ENCODE data around the gene MIOX. TPM values are rescaled to one million over a fixed set of nuclear protein-coding genes. Genes with fewer than 3 reads are reported as not detected.

Gene MIOX
- total and polyA plus RNA-seq, 2 of the 13 experiments (the other 11 are each of a cell fraction or from before 2014, with no cell fraction given), result 1.5 to 2.9 TPM

DNA sequence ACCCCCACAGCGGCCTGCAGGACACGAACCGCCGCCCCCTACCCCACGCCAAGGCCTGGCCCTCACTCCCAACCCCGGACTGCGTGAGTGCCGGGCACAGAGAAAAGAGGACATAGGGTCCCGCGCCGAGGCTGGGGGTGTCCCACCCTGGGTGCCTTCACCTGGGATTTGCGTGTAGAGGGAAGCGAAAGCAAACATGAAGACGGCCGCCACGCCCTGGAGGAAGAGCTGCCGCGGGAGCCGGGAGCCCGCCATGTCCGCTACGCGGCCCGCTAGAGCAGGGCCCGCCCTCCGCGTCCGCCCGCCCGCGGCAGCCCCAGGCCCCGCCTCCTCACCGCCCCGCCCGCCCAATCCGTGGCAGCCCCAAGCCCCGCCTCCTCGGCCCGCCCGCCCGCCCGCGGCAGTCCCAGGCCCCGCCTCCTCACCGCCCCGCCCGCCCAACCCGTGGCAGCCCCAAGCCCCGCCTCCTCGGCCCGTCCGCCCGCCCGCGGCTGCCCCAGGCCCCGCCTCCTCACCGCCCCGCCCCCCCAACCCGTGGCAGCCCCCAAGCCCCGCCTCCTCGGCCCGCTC, 20.8 kb downstream of the MIOX start, which contains the start of gene LMF2 (continued):
- TF ChIP-seq MEIS1 (CRISPR knock-in tag; IDR thresholded peaks at IDR 0.05; ENCODE audit: borderline replicate concordance) (no peak; the same call in 1 of the 2 replicates), MAFK (conservative IDR thresholded peaks at IDR 0.05 in 1 of 2, IDR thresholded peaks at IDR 0.05 in 1 of 2; ENCODE audit: low read length in 2 of 2) (no peak), PAF1 (CRISPR knock-in tag; IDR thresholded peaks at IDR 0.05) (no peak), KAT8 (CRISPR knock-in tag; IDR thresholded peaks at IDR 0.05) (peak; percentile 63), ZBTB3 (CRISPR knock-in tag; IDR thresholded peaks at IDR 0.05; ENCODE audit: borderline replicate concordance, low read depth) (no peak; the same call in 1 of the 2 replicates), KDM6A (CRISPR knock-in tag; IDR thresholded peaks at IDR 0.05; ENCODE audit: low read depth) (no peak), EHMT2 (IDR thresholded peaks at IDR 0.05; ENCODE audit: borderline replicate concordance, low read depth, low read length) (no peak), CCDC6 (CRISPR knock-in tag; IDR thresholded peaks at IDR 0.05) (no peak), ZNF672 (CRISPR knock-in tag; IDR thresholded peaks at IDR 0.05) (no peak), ZNF768 (CRISPR knock-in tag; IDR thresholded peaks at IDR 0.05) (peak; percentile 62; the same call in 1 of the 2 replicates), ZNF567 (CRISPR knock-in tag; IDR thresholded peaks at IDR 0.05; ENCODE audit: borderline replicate concordance) (no peak)
- TF ChIP-seq, protein P1, sequence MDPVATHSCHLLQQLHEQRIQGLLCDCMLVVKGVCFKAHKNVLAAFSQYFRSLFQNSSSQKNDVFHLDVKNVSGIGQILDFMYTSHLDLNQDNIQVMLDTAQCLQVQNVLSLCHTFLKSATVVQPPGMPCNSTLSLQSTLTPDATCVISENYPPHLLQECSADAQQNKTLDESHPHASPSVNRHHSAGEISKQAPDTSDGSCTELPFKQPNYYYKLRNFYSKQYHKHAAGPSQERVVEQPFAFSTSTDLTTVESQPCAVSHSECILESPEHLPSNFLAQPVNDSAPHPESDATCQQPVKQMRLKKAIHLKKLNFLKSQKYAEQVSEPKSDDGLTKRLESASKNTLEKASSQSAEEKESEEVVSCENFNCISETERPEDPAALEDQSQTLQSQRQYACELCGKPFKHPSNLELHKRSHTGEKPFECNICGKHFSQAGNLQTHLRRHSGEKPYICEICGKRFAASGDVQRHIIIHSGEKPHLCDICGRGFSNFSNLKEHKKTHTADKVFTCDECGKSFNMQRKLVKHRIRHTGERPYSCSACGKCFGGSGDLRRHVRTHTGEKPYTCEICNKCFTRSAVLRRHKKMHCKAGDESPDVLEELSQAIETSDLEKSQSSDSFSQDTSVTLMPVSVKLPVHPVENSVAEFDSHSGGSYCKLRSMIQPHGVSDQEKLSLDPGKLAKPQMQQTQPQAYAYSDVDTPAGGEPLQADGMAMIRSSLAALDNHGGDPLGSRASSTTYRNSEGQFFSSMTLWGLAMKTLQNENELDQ (CRISPR knock-in tag; IDR thresholded peaks at IDR 0.05; ENCODE audit: borderline replicate concordance), result no peak
- TF ChIP-seq, protein P2, sequence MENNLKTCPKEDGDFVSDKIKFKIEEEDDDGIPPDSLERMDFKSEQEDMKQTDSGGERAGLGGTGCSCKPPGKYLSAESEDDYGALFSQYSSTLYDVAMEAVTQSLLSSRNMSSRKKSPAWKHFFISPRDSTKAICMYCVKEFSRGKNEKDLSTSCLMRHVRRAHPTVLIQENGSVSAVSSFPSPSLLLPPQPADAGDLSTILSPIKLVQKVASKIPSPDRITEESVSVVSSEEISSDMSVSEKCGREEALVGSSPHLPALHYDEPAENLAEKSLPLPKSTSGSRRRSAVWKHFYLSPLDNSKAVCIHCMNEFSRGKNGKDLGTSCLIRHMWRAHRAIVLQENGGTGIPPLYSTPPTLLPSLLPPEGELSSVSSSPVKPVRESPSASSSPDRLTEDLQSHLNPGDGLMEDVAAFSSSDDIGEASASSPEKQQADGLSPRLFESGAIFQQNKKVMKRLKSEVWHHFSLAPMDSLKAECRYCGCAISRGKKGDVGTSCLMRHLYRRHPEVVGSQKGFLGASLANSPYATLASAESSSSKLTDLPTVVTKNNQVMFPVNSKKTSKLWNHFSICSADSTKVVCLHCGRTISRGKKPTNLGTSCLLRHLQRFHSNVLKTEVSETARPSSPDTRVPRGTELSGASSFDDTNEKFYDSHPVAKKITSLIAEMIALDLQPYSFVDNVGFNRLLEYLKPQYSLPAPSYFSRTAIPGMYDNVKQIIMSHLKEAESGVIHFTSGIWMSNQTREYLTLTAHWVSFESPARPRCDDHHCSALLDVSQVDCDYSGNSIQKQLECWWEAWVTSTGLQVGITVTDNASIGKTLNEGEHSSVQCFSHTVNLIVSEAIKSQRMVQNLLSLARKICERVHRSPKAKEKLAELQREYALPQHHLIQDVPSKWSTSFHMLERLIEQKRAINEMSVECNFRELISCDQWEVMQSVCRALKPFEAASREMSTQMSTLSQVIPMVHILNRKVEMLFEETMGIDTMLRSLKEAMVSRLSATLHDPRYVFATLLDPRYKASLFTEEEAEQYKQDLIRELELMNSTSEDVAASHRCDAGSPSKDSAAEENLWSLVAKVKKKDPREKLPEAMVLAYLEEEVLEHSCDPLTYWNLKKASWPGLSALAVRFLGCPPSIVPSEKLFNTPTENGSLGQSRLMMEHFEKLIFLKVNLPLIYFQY (CRISPR knock-in tag; IDR thresholded peaks at IDR 0.05; ENCODE audit: borderline replicate concordance), result peak; percentile 49; the same call in 1 of the 2 replicates
- TF ChIP-seq, protein P3, sequence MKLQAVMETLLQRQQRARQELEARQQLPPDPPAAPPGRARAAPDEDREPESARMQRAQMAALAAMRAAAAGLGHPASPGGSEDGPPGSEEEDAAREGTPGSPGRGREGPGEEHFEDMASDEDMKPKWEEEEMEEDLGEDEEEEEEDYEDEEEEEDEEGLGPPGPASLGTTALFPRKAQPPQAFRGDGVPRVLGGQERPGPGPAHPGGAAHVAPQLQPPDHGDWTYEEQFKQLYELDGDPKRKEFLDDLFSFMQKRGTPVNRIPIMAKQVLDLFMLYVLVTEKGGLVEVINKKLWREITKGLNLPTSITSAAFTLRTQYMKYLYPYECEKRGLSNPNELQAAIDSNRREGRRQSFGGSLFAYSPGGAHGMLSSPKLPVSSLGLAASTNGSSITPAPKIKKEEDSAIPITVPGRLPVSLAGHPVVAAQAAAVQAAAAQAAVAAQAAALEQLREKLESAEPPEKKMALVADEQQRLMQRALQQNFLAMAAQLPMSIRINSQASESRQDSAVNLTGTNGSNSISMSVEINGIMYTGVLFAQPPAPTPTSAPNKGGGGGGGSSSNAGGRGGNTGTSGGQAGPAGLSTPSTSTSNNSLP (IDR thresholded peaks at IDR 0.05; ENCODE audit: low read depth, low read length), result no peak
- TF ChIP-seq, protein P4, sequence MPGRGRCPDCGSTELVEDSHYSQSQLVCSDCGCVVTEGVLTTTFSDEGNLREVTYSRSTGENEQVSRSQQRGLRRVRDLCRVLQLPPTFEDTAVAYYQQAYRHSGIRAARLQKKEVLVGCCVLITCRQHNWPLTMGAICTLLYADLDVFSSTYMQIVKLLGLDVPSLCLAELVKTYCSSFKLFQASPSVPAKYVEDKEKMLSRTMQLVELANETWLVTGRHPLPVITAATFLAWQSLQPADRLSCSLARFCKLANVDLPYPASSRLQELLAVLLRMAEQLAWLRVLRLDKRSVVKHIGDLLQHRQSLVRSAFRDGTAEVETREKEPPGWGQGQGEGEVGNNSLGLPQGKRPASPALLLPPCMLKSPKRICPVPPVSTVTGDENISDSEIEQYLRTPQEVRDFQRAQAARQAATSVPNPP (CRISPR knock-in tag; IDR thresholded peaks at IDR 0.05), result no peak
- TF ChIP-seq, protein P5, sequence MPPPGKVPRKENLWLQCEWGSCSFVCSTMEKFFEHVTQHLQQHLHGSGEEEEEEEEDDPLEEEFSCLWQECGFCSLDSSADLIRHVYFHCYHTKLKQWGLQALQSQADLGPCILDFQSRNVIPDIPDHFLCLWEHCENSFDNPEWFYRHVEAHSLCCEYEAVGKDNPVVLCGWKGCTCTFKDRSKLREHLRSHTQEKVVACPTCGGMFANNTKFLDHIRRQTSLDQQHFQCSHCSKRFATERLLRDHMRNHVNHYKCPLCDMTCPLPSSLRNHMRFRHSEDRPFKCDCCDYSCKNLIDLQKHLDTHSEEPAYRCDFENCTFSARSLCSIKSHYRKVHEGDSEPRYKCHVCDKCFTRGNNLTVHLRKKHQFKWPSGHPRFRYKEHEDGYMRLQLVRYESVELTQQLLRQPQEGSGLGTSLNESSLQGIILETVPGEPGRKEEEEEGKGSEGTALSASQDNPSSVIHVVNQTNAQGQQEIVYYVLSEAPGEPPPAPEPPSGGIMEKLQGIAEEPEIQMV (CRISPR knock-in tag; IDR thresholded peaks at IDR 0.05; ENCODE audit: low read depth), result no peak
- TF ChIP-seq, protein P6, sequence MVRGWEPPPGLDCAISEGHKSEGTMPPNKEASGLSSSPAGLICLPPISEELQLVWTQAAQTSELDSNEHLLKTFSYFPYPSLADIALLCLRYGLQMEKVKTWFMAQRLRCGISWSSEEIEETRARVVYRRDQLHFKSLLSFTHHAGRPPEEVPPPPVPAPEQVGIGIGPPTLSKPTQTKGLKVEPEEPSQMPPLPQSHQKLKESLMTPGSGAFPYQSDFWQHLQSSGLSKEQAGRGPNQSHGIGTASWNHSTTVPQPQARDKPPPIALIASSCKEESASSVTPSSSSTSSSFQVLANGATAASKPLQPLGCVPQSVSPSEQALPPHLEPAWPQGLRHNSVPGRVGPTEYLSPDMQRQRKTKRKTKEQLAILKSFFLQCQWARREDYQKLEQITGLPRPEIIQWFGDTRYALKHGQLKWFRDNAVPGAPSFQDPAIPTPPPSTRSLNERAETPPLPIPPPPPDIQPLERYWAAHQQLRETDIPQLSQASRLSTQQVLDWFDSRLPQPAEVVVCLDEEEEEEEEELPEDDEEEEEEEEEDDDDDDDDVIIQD (CRISPR knock-in tag; IDR thresholded peaks at IDR 0.05; ENCODE audit: low read depth), result no peak
